ENCODE data around the gene GSTO2. TPM values are rescaled to one million over a fixed set of nuclear protein-coding genes. Genes with fewer than 3 reads are reported as not detected.

The GSTO2 gene
- polyA plus RNA-seq, 1 experiment, result 1.7 TPM

DNA sequence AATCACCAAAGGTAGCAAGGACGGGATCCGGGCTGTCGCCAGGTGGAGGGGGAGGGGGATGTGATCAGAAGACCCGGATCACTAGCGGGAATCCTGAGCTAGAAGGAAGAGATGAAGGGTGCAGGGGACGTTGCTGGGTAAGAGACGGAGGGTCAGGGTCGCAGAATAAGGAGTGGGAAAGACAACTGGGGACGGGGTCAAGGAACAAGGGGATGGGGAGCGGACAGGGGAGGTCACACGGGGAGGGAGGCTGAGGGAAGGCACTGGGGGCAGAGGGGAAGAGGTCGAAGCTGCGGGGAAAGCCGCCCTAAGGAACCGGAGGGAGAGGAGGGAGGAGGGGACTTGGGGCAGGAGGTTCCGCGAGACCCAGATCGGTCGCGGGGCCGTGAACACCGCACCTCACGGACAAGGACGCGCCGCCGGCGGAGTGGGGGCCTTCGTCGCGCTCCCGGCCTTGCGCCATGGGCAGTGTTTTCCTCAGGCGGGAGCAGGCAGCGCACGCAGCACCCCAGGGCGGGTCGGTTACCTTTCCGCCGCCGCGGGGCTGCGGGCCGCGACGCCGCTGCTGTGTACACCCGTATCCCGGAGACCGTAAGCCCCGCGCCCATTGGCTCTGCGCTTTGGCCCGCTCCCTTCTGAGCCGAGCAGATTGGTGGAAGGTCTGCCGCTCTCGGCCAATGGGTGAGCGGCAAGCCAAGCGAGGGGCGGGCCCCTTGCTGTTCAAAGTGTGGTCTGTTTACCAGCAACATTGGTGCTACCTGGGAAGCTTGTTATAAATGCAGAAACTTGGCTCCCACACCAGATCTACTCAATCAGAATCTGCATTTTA, 37.0 kb upstream of the GSTO2 start, which contains the start of gene CFAP43:
Gene CFAP43, minus strand, starts transcription at position 581 of the 829 bp plus-strand sequence. Its CDS starts 118 bp downstream, at position 463.
- Histone ChIP-seq H3K27me3 (ENCODE audit: control insufficient read depth, insufficient read depth, low read length) (peaks cover 5% of the 10 kb centered on the region), H3K9me3 (ENCODE audit: control insufficient read depth, insufficient read depth, low read length) (no peaks in the 10 kb centered on the region; the same call in 1 of the 2 replicates), H3K27ac (ENCODE audit: low read depth, low read length) (no peak within 1 kb of the TSS), H3K4me3 (ENCODE audit: low read depth, low read length) (peak within 1 kb of the TSS; percentile 90)
- peak; percentile 81 for DNase-seq (ENCODE audit: low read depth, low spot score)
- ChIA-PET POLR2A (interaction anchor here (1.1 kb wide), 1 partner anchor 268 kb away, joined by 7 read pairs; no protein-coding TSS in a partner anchor), CTCF (interaction anchor here (1.2 to 1.4 kb wide), 2 partner anchors 42 to 110 kb away, joined by 5 to 6 read pairs; partner anchors contain the start of gene SFR1)
- TF ChIP-seq, protein P1, sequence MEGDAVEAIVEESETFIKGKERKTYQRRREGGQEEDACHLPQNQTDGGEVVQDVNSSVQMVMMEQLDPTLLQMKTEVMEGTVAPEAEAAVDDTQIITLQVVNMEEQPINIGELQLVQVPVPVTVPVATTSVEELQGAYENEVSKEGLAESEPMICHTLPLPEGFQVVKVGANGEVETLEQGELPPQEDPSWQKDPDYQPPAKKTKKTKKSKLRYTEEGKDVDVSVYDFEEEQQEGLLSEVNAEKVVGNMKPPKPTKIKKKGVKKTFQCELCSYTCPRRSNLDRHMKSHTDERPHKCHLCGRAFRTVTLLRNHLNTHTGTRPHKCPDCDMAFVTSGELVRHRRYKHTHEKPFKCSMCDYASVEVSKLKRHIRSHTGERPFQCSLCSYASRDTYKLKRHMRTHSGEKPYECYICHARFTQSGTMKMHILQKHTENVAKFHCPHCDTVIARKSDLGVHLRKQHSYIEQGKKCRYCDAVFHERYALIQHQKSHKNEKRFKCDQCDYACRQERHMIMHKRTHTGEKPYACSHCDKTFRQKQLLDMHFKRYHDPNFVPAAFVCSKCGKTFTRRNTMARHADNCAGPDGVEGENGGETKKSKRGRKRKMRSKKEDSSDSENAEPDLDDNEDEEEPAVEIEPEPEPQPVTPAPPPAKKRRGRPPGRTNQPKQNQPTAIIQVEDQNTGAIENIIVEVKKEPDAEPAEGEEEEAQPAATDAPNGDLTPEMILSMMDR (IDR thresholded peaks at IDR 0.05; ENCODE audit: low read depth, low read length), result no peak

GRCh38 chr10:104232613-104233102, 36.3 kb upstream of the GSTO2 start:
- POLR2A ChIA-PET, result interaction anchor here (1.1 kb wide), 1 partner anchor 269 kb away, joined by 7 read pairs; no protein-coding TSS in a partner anchor
- DNase-seq (ENCODE audit: low read depth, low spot score), result no peak

GRCh38 chr10:104233817-104234216, 35.2 kb upstream of the GSTO2 start:
- DNase-seq (ENCODE audit: low read depth, low spot score), result no peak
- Histone ChIP-seq H3K27ac (ENCODE audit: low read depth, low read length) (no peak overlapping the region), H3K4me3 (ENCODE audit: low read depth, low read length) (no peak overlapping the region), H3K27me3 (ENCODE audit: control insufficient read depth, insufficient read depth, low read length) (peaks cover 5% of the 10 kb centered on the region), H3K9me3 (ENCODE audit: control insufficient read depth, insufficient read depth, low read length) (no peaks in the 10 kb centered on the region; the same call in 1 of the 2 replicates)
- POLR2A ChIA-PET, result no interaction called here
- CTCF ChIA-PET, result no interaction called here
- TF ChIP-seq, protein P1 (IDR thresholded peaks at IDR 0.05; ENCODE audit: low read depth, low read length), result no peak

More at GRCh38 chr10:104232613-104233102, 36.3 kb upstream of the GSTO2 start:
- Histone ChIP-seq H3K4me3 (ENCODE audit: low read depth, low read length) (peak overlapping the region; percentile 90), H3K27ac (ENCODE audit: low read depth, low read length) (no peak overlapping the region), H3K27me3 (ENCODE audit: control insufficient read depth, insufficient read depth, low read length) (peaks cover 5% of the 10 kb centered on the region), H3K9me3 (ENCODE audit: control insufficient read depth, insufficient read depth, low read length) (no peaks in the 10 kb centered on the region; the same call in 1 of the 2 replicates)
- CTCF ChIA-PET, result interaction anchor here (1.4 kb wide), 1 partner anchor 42 kb away, joined by 6 read pairs; no protein-coding TSS in a partner anchor
- TF ChIP-seq, protein P1 (IDR thresholded peaks at IDR 0.05; ENCODE audit: low read depth, low read length), result no peak

DNA sequence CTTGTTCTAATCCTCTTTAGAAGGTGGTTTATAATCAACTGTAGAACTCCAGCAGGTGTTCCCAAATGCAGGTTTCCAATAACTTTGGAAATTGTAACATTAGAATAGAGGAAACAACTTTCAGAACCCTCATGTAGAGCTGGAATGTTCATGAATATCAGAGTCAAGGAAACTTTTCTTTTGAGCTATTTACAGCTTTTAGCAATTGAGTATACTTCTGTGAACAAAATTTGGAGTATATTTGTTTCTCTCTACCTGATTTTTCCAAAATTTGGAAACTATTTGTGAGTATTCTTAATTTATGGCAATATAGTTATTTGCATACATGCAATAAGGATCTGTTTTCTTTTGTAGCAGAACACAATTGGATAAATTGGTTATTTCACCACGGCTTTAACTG, 34.0 kb upstream of the GSTO2 start:
- TF ChIP-seq, protein P1 (IDR thresholded peaks at IDR 0.05; ENCODE audit: low read depth, low read length), result no peak
- no peak overlapping the region for H3K4me3 ChIP-seq (ENCODE audit: low read depth, low read length)
- H3K27me3 ChIP-seq (ENCODE audit: control insufficient read depth, insufficient read depth, low read length), result peaks cover 10% of the 10 kb centered on the region
- no peak overlapping the region for H3K27ac ChIP-seq (ENCODE audit: low read depth, low read length)
- ChIA-PET CTCF (interaction anchor here (0.8 kb wide), 1 partner anchor 113 kb away, joined by 3 read pairs; the partner anchor contains the start of gene SFR1), POLR2A (no interaction called here)
- no peaks in the 10 kb centered on the region; the same call in 1 of the 2 replicates for H3K9me3 ChIP-seq (ENCODE audit: control insufficient read depth, insufficient read depth, low read length)
- DNase-seq (ENCODE audit: low read depth, low spot score), result no peak

Data from AG04450 (cell line).